GM21737 (cell line): Measurements from ENCODE around the gene PCP2.

Experiments used
- ATAC-seq: cut with Tn5 transposase; IDR thresholded peaks from one replicate; pipeline ENCODE4 v1.9.1; 2021; ENCODE audit warnings: mild to moderate bottlenecking, moderate library complexity; ENCODE audit not compliant: unreplicated experiment

PCP2 gene

DNA sequence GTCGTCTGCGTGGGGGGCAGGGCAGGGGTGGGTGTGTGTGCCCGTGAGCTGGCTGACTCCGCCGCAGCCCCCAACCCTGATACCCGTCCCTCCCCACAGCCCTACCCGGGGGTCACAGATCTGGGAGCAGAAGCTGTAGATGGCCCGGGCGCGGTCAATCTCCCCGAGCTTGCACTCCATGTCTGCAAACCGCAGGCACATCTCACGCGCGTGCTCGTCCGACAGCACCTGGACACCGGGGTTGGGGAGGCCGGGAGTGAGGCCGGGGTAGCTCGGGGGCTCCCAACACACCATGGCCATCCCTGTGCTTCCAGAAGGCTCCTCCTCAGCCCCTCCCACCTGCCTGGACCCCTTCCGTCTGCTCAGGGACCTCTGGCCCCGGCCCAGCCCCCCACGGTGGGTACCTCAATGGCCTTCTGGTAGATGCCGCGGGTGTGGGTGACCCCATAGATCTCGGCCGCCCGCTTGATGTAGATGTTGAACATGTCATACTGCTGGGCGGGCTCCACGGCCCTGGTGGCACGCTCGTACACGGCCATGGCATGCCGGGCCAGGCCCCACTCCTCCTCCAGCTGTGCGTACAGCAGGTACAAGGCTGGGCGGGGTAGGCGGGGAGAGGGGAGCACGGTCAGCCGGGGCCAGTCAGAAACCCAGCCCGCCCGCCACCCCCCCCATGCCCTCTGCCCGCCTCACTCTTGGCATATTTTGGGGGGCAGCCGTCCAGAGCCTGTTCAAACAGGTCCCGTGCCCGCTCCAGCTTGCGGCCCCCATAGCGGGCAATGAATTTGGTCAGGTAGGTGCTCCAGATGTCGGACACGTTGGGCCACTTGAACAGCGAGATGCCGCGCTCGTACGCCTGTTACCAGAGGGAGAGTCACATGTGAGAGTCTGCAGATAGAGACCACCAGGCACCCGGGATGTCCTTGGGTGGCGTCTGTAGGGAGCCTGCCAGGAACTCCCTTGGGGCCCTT, 12.8 kb downstream of the PCP2 start:
- ATAC-seq: no peak

DNA sequence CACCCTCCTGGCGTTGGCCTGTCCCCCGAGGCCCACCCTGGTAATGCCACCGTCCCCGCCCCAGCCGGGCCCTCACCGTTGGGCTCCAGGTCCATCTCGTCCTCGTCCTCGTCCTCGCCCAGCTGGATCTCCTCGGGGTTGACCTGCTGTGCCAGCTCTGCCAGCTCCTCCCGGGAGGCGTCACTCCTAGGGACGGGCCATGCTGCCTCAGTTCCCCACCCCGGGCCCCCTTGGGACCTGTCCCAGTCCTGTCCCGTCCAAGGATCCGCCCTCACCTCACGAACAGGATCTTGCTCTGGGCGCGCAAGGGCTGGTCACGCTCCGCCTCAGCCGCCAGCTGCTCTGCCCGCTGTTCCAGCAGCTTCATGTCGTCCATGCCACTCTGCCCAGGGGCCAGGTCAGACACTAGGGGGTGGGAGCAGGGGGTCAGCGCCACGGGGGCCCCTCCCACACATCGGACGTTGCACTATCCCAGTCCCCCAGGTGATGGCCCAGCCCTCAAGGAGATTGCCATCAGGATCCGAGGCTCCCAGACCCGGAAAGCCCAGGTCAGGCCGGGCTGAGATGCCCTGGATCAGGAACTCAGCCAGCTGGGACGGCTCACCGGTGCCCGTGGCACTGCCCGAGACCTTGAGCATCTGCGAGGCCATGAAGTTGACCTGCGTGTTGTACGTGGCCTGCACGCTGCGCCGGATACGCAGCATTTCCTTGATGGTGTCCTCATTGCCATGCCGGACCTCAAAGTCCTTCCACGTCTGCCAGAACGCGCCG, 13.7 kb downstream of the PCP2 start:
- ATAC-seq: no peak

DNA sequence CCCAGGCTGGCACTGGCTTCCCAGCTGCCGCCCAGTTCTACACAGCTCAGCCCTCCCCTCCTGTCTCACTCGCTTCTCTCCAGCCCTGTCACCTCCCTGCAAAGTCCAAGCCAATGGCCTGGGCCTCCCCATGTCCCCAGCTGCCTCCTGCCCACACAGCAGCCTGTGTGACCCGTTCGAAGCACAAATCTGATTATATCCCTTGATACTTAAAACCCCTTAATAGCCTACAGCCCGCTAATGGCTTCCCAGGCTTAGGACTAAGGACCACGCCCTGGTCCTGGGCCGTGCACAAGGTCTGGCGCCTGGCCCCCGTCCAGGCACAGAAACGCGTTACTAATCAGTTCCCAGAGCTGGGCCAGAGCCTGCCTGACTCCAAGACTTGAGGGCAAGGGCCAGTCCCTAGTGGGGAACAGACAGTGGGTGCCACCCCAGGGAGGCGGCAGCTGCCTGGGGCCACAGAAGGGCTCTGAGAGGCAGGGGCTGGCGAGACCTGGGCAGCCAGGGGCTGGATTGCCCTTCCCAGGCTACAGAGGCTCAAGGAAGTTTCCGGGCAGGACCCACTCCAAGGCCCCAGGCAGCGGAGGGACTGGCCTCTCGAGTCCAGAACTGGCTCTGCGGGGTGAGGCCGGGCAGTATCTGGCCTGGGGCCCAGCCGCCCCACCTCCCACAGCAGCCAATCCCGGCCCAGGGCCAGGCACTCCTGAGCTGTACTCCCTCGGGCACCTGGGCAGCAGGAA, 14.6 kb downstream of the PCP2 start:
- ATAC-seq: no peak

DNA sequence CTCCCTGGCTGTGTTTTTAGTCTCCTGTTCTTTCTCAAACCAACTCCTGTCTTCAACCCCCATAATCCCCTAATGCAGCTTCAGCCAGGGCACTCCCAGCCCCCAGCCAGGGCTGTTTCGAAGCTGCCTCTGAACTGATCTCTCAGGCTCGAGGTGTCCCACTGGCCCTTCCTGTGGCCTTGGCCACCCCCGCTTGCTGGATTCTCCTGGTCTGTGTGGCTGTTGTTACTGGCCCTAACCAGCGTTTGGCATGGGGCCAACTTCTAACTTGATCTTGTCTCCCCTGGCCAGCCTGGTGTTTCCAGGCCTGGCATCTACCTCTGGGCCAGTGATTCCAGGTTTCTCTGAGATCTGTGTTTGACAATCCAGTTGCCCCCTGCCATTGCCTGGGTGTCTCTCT, 15.2 kb downstream of the PCP2 start:
- ATAC-seq: no peak

- no peak for ATAC-seq
Observed at GRCh38 chr19:7617735-7618134, 15.8 kb downstream of the PCP2 start.

DNA sequence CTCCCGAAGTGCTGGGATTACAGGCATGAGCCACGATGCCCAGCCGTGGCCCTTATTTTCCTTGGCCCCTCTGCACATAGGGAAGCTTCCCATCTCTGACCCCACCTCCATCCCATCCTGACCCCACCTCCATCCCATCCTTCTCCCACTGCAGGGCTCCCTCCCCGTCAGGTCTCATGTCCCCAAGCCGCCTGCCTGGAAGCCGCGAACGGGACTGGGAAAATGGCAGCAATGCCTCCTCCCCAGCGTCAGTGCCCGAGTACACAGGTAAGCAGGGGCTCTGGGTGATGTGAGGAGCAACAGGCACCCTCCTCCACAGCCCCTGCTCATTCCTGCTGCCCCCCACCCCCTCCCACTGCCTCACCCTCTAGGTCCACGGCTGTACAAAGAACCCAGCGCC, 16.3 kb downstream of the PCP2 start:
- ATAC-seq: no peak

DNA sequence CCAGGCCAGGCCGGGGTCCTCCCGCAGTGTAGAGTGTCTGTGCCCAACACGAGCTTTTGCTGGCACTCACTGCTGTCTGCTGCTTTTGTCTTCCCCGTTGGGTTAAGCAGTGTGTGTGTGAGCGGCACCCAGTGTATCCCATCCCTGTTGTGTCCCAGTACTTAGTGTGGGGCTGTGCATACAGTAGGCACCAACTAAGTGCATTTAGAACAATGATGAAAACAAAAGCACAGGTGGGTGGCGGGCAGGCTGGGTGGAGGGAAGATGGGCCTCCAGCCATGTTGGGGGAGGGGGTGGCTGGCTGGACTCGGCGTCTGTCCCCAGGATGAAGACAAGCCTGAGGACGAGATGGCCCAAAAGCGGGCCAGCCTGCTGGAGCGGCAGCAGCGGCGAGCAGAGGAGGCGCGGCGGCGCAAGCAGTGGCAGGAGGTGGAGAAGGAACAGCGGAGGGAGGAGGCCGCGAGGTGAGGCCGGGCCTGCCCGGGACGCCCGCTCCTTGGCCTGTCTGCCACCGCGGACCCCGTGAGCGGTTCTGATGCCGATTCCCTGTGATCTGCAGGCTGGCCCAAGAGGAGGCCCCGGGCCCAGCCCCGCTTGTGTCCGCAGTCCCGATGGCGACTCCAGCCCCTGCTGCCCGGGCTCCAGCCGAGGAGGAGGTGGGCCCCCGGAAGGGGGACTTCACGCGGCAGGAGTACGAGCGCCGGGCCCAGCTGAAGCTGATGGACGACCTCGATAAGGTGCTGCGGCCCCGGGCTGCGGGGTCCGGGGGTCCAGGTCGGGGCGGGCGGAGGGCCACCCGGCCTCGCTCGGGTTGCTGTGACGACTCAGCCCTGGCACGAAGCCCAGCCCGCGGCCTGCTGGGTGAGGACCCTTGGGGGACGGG, 18.4 kb downstream of the PCP2 start:
- ATAC-seq: no peak

DNA sequence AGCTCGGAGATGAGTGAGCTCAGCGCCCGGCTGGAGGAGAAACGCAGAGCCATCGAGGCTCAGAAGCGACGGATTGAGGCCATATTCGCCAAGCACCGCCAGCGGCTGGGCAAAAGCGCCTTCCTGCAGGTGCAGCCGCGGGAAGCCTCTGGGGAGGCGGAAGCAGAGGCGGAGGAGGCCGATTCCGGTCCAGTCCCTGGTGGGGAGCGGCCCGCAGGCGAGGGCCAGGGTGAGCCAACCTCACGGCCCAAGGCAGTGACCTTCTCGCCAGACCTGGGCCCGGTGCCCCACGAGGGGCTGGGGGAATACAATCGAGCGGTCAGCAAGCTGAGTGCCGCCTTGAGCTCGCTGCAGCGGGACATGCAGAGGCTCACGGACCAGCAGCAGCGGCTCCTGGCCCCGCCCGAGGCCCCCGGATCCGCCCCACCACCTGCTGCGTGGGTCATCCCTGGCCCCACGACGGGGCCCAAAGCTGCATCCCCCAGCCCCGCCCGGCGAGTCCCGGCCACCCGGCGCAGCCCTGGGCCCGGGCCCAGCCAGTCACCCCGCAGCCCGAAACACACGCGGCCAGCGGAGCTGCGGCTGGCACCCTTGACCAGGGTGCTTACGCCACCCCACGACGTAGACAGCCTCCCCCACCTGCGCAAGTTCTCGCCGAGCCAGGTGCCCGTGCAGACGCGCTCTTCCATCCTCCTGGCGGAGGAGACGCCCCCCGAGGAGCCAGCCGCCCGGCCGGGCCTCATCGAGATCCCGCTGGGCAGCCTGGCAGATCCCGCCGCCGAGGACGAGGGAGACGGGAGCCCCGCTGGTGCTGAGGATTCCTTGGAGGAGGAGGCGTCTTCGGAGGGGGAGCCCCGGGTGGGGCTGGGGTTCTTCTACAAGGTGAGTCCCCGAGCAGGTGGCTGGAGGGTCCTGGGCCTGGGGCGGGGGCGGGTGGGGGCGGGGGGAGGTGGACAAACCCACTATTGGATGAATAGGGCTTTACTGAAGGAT, 20.9 kb downstream of the PCP2 start:
- ATAC-seq: no peak

DNA sequence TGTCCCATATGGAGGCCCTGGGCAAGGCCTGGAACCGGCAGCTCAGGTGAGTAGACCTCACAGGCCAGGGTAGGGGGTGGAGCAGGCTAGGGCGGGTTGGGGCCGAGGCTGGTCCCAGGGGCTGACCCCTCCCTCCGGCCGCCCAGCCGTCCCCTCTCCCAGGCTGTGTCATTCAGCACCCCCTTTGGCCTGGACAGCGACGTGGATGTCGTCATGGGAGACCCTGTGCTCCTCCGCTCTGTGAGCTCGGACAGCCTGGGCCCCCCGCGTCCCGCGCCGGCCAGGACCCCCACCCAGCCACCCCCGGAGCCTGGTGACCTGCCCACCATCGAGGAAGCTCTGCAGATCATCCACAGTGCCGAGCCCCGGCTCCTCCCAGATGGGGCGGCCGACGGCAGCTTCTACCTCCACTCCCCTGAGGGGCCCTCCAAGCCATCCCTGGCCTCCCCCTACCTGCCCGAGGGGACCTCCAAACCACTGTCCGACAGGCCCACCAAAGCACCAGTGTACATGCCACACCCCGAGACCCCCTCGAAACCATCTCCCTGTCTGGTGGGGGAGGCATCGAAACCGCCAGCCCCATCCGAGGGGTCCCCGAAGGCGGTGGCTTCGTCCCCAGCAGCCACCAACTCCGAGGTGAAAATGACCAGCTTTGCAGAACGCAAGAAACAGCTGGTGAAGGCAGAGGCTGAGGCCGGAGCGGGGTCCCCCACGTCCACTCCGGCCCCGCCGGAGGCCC, 21.8 kb downstream of the PCP2 start:
- ATAC-seq: no peak

GRCh38 chr19:7610491-7611240, 22.9 kb downstream of the PCP2 start:
- ATAC-seq: no peak

DNA sequence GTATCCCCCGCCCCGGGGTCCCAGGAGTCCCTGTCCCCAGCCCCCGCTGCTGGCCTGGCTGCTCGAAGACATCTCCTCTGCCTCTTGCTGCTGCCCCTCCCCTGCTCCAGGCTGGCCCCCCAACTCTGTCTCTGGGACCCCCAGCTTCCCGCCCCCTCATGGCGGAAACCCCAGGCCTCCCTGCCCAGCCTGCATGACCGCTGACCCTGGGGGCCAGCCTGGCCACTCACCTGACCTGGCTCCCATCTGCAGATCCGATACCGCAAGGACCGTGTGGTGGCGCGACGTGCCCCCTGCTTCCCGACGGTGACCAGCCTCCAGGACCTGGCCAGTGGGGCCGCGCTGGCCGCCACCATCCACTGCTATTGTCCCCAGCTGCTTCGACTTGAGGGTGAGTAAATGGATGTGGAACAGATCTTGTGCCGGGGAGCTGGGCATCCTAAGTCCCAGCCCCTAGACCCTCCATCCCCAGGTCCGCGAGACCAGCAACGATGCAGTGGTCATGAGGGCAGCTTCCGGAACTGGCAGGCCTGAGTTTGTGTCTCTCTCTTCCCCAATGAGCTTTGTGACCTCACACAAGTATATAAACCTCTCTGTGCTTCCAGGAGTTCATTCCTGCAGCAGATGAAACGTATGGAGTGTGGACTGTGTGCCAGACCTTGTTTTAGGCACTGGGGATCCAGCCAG, 25.5 kb downstream of the PCP2 start:
- ATAC-seq: no peak

DNA sequence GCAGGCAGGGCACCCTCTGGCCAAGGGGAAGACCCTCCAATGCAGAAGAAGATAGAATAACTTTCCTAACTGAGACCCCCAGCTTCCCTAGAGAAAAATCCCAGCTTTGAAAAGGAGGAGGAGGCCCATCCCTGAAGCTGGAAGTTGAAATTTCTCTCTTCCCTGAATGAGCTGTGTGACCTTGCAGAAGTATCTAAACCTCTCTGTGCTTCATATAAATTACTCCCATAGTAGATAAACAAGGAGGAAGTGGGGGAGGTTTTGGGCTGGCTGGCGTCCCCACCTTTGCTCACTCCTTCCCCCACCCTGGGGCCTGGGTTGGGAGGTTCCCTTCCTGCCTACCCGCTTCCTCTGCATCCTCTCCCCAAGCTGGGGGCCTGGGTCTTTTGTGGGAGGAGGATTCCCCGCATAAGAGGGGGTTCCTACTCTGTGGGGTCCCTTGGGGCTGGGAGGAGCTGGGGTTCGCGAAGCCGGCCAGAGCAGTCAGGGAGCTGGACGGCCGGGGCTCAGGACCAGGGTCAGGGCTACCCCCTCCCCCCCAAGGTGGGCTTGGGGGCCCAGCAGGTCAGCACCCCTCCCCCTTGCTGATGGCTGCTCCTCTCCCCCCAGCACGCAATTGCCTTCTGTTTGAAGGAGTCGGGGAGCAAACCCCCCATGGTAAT, 26.2 kb downstream of the PCP2 start:
- no peak for ATAC-seq

DNA sequence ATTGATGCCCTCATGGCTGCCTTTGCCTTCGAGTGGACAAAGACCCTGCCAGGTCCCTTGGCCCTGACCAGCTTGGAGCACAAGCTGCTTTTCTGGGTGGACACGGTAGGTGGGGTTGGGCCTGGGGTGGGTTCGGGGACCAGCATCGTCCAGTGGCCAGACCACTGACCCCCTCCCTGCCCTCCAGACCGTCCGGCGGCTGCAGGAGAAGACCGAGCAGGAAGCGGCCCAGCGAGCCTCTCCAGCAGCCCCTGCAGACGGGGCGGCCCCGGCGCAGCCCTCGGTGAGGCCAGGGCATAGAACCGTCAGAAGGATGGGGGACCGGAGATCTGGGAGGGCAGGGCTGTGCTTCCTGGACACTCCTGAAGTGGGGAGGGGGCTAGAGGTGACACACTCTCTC, 27.2 kb downstream of the PCP2 start:
- ATAC-seq: no peak

DNA sequence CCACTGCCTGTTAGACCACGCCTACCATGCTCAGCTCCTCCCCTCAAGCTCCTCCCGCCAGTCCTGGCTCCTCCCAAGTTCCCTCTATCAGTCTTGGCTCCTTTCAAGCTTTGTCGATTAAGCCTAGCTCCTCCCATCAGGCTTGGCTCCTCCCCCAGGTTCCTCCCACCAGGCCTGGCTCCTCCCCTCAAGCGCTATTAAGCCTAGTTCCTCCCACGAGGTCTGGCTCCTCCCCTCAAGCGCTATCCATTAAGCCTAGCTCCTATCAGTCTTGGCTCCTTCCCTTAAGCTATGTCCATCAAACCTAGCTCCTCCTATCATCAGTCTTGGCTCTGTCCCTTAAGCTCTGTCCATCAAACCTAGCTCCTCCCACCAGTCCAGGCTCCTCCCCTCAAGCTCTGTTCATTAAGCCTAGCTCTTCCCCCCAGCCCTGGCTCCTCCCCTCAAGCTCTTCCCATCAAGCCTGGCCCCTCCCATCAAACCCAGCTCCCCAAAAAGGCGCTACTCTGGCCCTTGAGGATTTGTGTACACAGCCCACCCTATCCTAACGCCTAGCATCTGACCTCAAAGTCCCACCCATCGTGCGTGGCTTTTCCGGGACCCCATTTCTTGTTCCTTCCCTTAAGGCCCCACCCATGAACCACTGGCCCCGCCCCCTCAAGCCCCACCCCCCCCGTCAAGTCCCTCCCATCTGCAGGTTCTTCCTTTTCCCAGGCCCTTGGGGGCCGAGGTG, 27.9 kb downstream of the PCP2 start:
- ATAC-seq: no peak

- no peak for ATAC-seq
Observed at GRCh38 chr19:7603919-7604318, 29.6 kb downstream of the PCP2 start.

DNA sequence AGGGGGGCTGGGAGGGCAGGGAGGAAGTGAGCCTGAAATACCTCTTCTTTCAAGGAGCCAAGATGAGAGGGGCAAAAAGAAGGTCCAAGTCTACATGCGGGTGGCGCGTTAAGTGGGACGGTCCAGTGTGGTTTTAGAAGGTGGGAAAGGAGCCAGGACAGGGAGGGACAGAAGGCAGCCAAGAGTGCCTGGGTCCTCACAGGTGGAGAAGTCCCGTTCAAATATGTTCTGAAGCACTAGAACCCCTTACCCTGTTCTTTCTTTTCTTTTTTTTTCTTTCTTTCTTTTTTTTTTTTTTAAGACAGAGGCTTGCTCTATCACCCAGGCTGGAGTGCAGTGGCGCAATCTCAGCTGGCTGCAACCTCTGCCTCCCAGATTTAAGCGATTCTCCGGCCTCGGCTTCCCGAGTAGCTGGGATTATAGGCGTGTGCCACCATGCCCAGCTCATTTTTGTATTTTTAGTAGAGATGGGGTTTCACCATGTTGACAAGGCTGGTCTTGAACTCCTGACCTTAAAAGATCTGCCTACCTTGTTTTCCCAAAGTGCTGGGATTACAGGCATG, 30.5 kb downstream of the PCP2 start:
- ATAC-seq: no peak
